ENCODE results near the gene IGHMBP2.

DNA sequence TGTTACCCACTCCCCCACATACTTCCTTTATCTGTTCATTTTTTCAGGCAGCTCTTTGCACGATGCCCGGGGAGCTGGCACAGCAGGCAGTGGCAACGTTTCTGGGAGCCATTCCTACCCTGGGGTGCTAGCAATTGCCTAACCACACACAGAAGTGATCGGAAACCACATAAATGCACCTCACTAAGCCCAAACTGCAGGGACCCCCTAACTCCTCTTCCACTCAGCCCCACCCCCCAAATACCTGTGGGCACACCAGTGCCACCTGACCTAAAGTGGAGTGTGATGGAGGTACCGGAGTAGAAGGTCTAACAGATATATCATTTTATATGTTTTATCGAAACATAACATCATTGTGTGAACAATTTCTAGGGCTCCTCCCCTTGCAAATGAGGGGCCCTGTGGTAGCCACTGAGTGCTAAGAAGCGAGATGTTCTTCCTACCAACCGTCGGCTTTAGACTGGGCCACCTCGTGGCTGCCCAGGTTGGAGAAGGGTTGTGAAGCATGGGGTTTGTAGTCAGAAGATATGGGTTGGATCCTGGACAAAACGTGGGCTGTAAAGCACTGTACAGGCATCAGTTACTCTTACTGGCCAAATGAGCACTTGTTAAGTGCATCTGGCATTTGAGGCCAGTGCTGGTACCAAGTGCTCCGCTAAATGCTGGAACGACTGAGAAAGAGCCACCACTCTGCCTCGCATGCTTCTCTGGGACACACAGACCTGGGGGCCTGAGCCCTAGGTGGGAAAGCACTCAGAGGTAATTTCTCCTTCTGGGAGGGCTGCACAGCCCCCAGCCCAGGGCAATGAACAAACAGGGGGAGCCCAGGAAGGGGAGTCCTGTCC is 74.3 kb downstream of the IGHMBP2 start:
- TF ChIP-seq, protein P1, sequence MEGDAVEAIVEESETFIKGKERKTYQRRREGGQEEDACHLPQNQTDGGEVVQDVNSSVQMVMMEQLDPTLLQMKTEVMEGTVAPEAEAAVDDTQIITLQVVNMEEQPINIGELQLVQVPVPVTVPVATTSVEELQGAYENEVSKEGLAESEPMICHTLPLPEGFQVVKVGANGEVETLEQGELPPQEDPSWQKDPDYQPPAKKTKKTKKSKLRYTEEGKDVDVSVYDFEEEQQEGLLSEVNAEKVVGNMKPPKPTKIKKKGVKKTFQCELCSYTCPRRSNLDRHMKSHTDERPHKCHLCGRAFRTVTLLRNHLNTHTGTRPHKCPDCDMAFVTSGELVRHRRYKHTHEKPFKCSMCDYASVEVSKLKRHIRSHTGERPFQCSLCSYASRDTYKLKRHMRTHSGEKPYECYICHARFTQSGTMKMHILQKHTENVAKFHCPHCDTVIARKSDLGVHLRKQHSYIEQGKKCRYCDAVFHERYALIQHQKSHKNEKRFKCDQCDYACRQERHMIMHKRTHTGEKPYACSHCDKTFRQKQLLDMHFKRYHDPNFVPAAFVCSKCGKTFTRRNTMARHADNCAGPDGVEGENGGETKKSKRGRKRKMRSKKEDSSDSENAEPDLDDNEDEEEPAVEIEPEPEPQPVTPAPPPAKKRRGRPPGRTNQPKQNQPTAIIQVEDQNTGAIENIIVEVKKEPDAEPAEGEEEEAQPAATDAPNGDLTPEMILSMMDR (conservative IDR thresholded peaks at IDR 0.05; ENCODE audit: low read depth in 2 of 2): no peak
- TF ChIP-seq CREB1 (CRISPR knock-in tag; IDR thresholded peaks at IDR 0.05; ENCODE audit: low read depth): no peak
- TF ChIP-seq, protein P2, sequence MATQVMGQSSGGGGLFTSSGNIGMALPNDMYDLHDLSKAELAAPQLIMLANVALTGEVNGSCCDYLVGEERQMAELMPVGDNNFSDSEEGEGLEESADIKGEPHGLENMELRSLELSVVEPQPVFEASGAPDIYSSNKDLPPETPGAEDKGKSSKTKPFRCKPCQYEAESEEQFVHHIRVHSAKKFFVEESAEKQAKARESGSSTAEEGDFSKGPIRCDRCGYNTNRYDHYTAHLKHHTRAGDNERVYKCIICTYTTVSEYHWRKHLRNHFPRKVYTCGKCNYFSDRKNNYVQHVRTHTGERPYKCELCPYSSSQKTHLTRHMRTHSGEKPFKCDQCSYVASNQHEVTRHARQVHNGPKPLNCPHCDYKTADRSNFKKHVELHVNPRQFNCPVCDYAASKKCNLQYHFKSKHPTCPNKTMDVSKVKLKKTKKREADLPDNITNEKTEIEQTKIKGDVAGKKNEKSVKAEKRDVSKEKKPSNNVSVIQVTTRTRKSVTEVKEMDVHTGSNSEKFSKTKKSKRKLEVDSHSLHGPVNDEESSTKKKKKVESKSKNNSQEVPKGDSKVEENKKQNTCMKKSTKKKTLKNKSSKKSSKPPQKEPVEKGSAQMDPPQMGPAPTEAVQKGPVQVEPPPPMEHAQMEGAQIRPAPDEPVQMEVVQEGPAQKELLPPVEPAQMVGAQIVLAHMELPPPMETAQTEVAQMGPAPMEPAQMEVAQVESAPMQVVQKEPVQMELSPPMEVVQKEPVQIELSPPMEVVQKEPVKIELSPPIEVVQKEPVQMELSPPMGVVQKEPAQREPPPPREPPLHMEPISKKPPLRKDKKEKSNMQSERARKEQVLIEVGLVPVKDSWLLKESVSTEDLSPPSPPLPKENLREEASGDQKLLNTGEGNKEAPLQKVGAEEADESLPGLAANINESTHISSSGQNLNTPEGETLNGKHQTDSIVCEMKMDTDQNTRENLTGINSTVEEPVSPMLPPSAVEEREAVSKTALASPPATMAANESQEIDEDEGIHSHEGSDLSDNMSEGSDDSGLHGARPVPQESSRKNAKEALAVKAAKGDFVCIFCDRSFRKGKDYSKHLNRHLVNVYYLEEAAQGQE (IDR thresholded peaks at IDR 0.05; ENCODE audit: unreplicated experiment): no peak
- TF ChIP-seq POLR2AphosphoS5 (IDR thresholded peaks at IDR 0.05; ENCODE audit: low read depth): no peak
